GM12891 (cell line): ENCODE data around the gene QRICH2.

Source experiments
- DNase-seq: peaks from one replicate; pipeline ENCODE4 v3.0.0; 2011; ENCODE audit warnings: low spot score; ENCODE audit not compliant: insufficient read length
- FAIRE-seq: peaks from 2 replicates; lab custom pipeline; 2011; peaks lifted over from hg19 to GRCh38; lab: Jason Lieb, UNC
- PAX5 ChIP-seq: IDR thresholded peaks from 2 replicates; pipeline ENCODE4 v1.6.1; 2011; ENCODE audit warnings: low read length, moderate library complexity, mild to moderate bottlenecking; ENCODE audit not compliant: insufficient read depth, severe bottlenecking
- POLR2A ChIP-seq: IDR thresholded peaks from 2 replicates; pipeline ENCODE4 v1.6.1; 2011; ENCODE audit warnings: low read depth, low read length, control low read depth
- POLR2AphosphoS5 ChIP-seq: IDR thresholded peaks from 2 replicates; pipeline ENCODE4 v1.6.1; 2011; ENCODE audit warnings: low read depth, low read length, control low read depth
- POU2F2 ChIP-seq: IDR thresholded peaks from 2 replicates; pipeline ENCODE4 v1.6.1; 2011; ENCODE audit warnings: low read depth, mild to moderate bottlenecking, control low read depth, low read length, moderate library complexity
- SPI1 ChIP-seq: IDR thresholded peaks from 2 replicates; pipeline ENCODE4 v1.6.1; 2011; ENCODE audit warnings: low read depth, low read length, control low read depth
- TAF1 ChIP-seq: IDR thresholded peaks from 2 replicates; pipeline ENCODE4 v1.6.1; 2011; ENCODE audit warnings: low read depth, low read length, control low read depth

The QRICH2 gene

GRCh38 chr17:76280650-76281049 is 27.4 kb downstream of the QRICH2 start:
- FAIRE-seq (no peak), DNase-seq (no peak)
- TF ChIP-seq PAX5 (no peak), POU2F2 (no peak), SPI1 (no peak), POLR2AphosphoS5 (no peak), POLR2A (no peak), TAF1 (no peak)

DNA sequence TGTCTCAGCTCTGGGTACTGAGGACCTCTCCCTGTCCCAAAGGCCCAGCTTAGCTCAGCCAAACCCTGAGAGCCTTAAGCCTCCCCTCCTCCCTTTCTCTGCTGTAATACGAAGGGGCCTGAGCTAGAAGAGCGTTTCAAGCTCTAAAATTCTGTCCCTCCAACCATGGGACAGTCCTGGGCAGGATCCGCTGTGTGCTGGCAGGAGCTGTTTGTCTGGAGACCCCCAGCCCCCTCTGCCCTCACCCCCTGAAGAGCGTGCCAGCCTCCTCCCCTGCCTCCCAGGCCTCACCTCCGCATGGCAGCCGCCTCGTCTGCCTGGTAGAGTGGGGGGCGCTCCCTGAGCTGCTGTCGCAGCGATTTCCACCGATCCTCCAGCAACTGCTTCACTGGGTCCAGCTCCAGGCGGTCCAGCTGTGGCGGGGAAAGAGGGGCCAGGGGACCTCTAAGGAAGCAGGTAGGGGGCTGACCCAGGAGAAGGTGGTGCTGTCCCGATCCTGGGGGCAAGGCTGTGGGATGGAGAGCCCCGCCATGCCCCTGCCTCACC is 28.3 kb downstream of the QRICH2 start:
- FAIRE-seq (no peak), DNase-seq (no peak)
- TF ChIP-seq POLR2A (no peak), TAF1 (no peak), POU2F2 (no peak), PAX5 (no peak), POLR2AphosphoS5 (no peak), SPI1 (no peak)

- DNase-seq = peak; percentile 92
- TF ChIP-seq POU2F2 (no peak), SPI1 (no peak), PAX5 (no peak)
- peak; percentile 86 for FAIRE-seq
Observed at GRCh38 chr17:76278952-76279741, 28.9 kb downstream of the QRICH2 start.

DNA sequence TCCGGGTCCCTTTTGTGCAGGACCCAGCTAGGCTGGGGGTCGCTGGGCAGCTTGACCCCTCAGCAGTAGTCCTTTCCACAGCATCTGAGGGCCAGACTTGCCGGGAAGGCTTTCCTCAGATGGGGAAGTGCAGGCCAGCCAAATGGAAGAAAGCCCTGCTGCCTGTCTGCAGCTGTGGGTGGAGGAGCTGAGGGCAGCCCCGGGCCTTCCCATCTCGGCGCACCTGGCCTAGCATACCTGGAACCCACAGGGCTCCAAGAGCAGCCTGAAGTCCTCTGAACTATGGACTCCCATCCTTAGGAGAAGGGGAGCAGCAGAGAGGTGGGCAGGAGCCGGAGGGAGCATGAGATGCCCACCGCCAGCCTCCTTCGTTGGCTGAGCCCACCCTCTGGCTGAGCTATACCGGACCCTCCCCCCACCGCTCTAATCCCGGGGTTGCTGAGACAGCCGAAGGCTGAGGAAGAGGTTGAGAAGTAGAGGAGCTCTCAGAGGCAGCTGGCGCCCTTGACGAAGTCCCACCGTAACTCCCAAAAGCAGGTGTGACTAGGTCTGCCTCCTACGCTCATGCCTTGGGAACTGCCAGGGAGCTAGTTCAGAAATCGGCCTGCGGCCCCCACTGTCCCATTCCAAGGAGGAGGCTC is 29.7 kb downstream of the QRICH2 start:
- TF ChIP-seq SPI1 (no peak), PAX5 (no peak), POLR2AphosphoS5 (no peak), POU2F2 (no peak), TAF1 (no peak), POLR2A (no peak)
- FAIRE-seq (no peak), DNase-seq (no peak)

DNA sequence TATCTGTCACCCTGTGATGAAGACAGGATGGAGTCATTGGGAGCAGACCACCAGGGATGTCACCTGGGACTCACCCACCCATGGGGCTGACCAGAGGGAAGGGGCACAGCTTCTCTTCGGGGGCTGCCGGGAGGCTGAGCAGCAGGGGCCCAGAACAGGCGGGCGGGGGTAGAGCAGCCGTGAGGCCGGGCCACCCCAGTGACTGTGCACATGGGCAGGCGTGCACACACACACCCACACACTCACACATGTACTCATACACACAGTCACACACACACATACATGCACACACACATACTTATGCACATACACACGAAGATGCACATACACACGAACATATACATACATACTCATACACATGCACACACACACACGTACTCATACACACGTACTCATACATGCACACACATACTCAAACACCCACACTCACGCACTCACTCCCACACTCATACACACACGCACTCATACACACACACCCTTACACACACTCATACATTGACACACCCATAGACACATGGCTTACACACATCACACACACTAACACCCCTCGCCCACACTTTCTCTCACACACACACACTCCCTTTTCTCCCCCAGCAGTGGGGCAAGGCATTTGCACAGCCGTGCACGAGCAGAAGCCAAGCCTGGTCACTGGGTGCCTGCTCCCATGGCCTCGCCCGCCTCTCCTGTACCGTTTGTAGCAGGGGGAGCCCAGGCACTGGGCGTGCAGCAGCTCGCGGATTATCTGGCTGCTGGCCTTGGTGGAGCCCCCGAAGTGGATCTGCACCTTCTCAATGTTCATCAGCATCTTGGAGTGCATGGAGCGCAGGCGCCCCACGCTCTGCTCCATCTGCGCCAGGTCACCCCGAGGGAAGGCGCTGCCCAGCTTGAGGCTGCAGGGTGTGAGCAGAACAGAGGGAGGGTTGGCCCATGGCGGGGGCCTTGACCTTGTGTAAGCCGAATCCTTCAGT is 30.5 kb downstream of the QRICH2 start:
- TF ChIP-seq SPI1 (no peak), POLR2A (no peak), TAF1 (no peak), POU2F2 (no peak), PAX5 (no peak), POLR2AphosphoS5 (no peak)
- peak; percentile 82 for FAIRE-seq
- no peak for DNase-seq

- TF ChIP-seq TAF1 (no peak), PAX5 (no peak), POU2F2 (no peak), POLR2A (no peak), SPI1 (no peak), POLR2AphosphoS5 (no peak)
- DNase-seq = no peak
Observed at GRCh38 chr17:76276461-76277299, 31.4 kb downstream of the QRICH2 start.

GRCh38 chr17:76276069-76276431 is 32.0 kb downstream of the QRICH2 start:
- DNase-seq = no peak
- no peak for TF ChIP-seq PAX5
- FAIRE-seq = no peak

More at GRCh38 chr17:76276461-76277299, 31.4 kb downstream of the QRICH2 start:
- FAIRE-seq = no peak

GRCh38 chr17:76275382-76276068 is 32.6 kb downstream of the QRICH2 start:
- FAIRE-seq = no peak
- TF ChIP-seq PAX5 = no peak
- TF ChIP-seq SPI1 = peak; percentile 38; the same call in 1 of the 2 replicates
- DNase-seq = no peak
